Spleen (tissue), 7 donors: Measurements from ENCODE around the gene TRABD2A.
"Not testable (repeated sequence)": the region's sequence is repeated elsewhere in the genome, so short reads cannot be mapped to it uniquely, and the experiment has no call there.

Experiments used
- POLR2A ChIP-seq, 3 donors: fragments of 450-650 bp; IDR thresholded peaks; one replicate each; pipeline ENCODE4 v1.5.1; 2017; ENCODE audit warnings: antibody characterized with exemption in 3 of 3, mild to moderate bottlenecking in 1 of 3
- POLR2AphosphoS5 ChIP-seq, 3 donors: sonication (generic); formaldehyde crosslinking; IDR thresholded peaks; one replicate each; pipeline ENCODE4 v1.5.1; 2017; ENCODE audit warnings: antibody characterized with exemption in 3 of 3
- TF ChIP-seq, protein P1 (sequence below), 11 experiments: fragments of 200-600 bp in 7 of 11; fragments of 450-650 bp in 4 of 11; sonication (generic) in 4 of 11; IDR thresholded peaks in 8 of 11; conservative IDR thresholded peaks in 3 of 11; 1 replicate in 7 of 11; 2 replicates in 4 of 11; pipeline versions ENCODE4 v1.4.0 to v1.8.0; 2016 to 2021; ENCODE audit warnings: antibody characterized with exemption in 11 of 11, inconsistent platforms in 4 of 11, mild to moderate bottlenecking in 1 of 11
- donor health status: DM: no; HTN: no; CAD: no; lungs with moderate emphysema.
- donor health status: DM: no; HTN: no; CAD: no.
- donor health status: DM: no; HTN: no; CAD: no.

- TF ChIP-seq, protein P1, sequence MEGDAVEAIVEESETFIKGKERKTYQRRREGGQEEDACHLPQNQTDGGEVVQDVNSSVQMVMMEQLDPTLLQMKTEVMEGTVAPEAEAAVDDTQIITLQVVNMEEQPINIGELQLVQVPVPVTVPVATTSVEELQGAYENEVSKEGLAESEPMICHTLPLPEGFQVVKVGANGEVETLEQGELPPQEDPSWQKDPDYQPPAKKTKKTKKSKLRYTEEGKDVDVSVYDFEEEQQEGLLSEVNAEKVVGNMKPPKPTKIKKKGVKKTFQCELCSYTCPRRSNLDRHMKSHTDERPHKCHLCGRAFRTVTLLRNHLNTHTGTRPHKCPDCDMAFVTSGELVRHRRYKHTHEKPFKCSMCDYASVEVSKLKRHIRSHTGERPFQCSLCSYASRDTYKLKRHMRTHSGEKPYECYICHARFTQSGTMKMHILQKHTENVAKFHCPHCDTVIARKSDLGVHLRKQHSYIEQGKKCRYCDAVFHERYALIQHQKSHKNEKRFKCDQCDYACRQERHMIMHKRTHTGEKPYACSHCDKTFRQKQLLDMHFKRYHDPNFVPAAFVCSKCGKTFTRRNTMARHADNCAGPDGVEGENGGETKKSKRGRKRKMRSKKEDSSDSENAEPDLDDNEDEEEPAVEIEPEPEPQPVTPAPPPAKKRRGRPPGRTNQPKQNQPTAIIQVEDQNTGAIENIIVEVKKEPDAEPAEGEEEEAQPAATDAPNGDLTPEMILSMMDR (IDR thresholded peaks at IDR 0.05 in 8 of 11, conservative IDR thresholded peaks at IDR 0.05 in 3 of 11) = not testable (repeated sequence)
- TF ChIP-seq POLR2A, POLR2AphosphoS5 (IDR thresholded peaks at IDR 0.05): not testable (repeated sequence)
Observed at GRCh38 chr2:84773562-84773961, 107.3 kb downstream of the TRABD2A start.
